Measurements from ENCODE around the gene RHOC.

RHOC gene

GRCh38 chr1:112698366-112699310 lies 8.3 kb downstream of the RHOC start:
- DNase-seq (ENCODE audit: low spot score), result no peak

GRCh38 chr1:112697781-112698201 lies 9.1 kb downstream of the RHOC start:
- DNase-seq (ENCODE audit: low spot score), result no peak
- in situ Hi-C loops (cut with MboI; ENCODE audit: low sequenced_read_pairs, unreplicated experiment), result no loop called here
- no peak for TF ChIP-seq CTCF (IDR thresholded peaks at IDR 0.05; ENCODE audit: borderline replicate concordance, control extremely low read depth, extremely low read depth, insufficient read depth, missing control alignments)

More at GRCh38 chr1:112698366-112699310, 8.3 kb downstream of the RHOC start:
- TF ChIP-seq CTCF (IDR thresholded peaks at IDR 0.05; ENCODE audit: borderline replicate concordance, control extremely low read depth, extremely low read depth, insufficient read depth, missing control alignments), result no peak
- in situ Hi-C loops (cut with MboI; ENCODE audit: low sequenced_read_pairs, unreplicated experiment), result no loop called here

GRCh38 chr1:112696578-112697314 lies 10.2 kb downstream of the RHOC start:
- in situ Hi-C loops (cut with MboI; ENCODE audit: low sequenced_read_pairs, unreplicated experiment), result no loop called here
- no peak for TF ChIP-seq CTCF (IDR thresholded peaks at IDR 0.05; ENCODE audit: borderline replicate concordance, control extremely low read depth, extremely low read depth, insufficient read depth, missing control alignments)
- no peak for DNase-seq (ENCODE audit: low spot score)

- no peak for TF ChIP-seq CTCF (IDR thresholded peaks at IDR 0.05; ENCODE audit: borderline replicate concordance, control extremely low read depth, extremely low read depth, insufficient read depth, missing control alignments)
- in situ Hi-C loops (cut with MboI; ENCODE audit: low sequenced_read_pairs, unreplicated experiment), result no loop called here
- DNase-seq (ENCODE audit: low spot score), result no peak
These were observed 11.7 kb downstream of the RHOC start for GRCh38 chr1:112695276-112695675.

- TF ChIP-seq CTCF (IDR thresholded peaks at IDR 0.05; ENCODE audit: borderline replicate concordance, control extremely low read depth, extremely low read depth, insufficient read depth, missing control alignments), result no peak
- no peak for DNase-seq (ENCODE audit: low spot score)
- in situ Hi-C loops (cut with MboI; ENCODE audit: low sequenced_read_pairs, unreplicated experiment), result no loop called here
These were observed 12.5 kb downstream of the RHOC start for GRCh38 chr1:112694363-112694929.

- TF ChIP-seq CTCF (IDR thresholded peaks at IDR 0.05; ENCODE audit: borderline replicate concordance, control extremely low read depth, extremely low read depth, insufficient read depth, missing control alignments), result no peak
- no peak for DNase-seq (ENCODE audit: low spot score)
- in situ Hi-C loops (cut with MboI; ENCODE audit: low sequenced_read_pairs, unreplicated experiment), result no loop called here
These were observed 13.1 kb downstream of the RHOC start for GRCh38 chr1:112693821-112694220.
